Stomach (tissue), 9 donors: ENCODE data around the gene ZSCAN25. TPM values are rescaled to one million over a fixed set of nuclear protein-coding genes. Genes with fewer than 3 reads are reported as not detected.

Experiments
- DNase-seq, 2 donors: peaks; one replicate each; pipeline versions ENCODE4 v3.0.0 to v3.0.0-alpha.2; 2013 to 2019
- H3K27ac ChIP-seq, 5 donors: fragments of 200-600 bp in 4 of 5; sonication (generic) in 4 of 5; one replicate each; pipeline ENCODE4 v1.5.1; 2013 to 2019; ENCODE audit warnings: mild to moderate bottlenecking in 1 of 5, moderate library complexity in 1 of 5
- H3K27me3 ChIP-seq, 3 donors: fragments of 200-600 bp; sonication (generic); one replicate each; pipeline ENCODE4 v1.5.1; 2017 to 2019; ENCODE audit warnings: mixed run types in 1 of 3
- H3K36me3 ChIP-seq, 4 donors: fragments of 200-600 bp; sonication (generic); 1 replicate in 3 of 4; 2 replicates in 1 of 4; pipeline ENCODE4 v1.5.1; 2016 to 2019
- H3K4me1 ChIP-seq, 4 donors: fragments of 200-600 bp; sonication (generic); one replicate each; pipeline ENCODE4 v1.5.1; 2016 to 2019
- H3K4me3 ChIP-seq, 4 donors: fragments of 200-600 bp; sonication (generic) in 3 of 4; one replicate each; pipeline ENCODE4 v1.5.1; 2016 to 2019; ENCODE audit warnings: mild to moderate bottlenecking in 1 of 4
- H3K9me3 ChIP-seq, 4 donors: fragments of 200-600 bp; sonication (generic); one replicate each; pipeline ENCODE4 v1.5.1; 2016 to 2019
- CTCF ChIP-seq, 7 experiments: fragments of 450-650 bp in 4 of 7; fragments of 200-600 bp in 3 of 7; sonication (generic) in 3 of 7; IDR thresholded peaks; one replicate each; pipeline ENCODE4 v1.5.1; 2016 to 2019; ENCODE audit warnings: antibody characterized with exemption in 7 of 7, control low read depth in 2 of 7, mild to moderate bottlenecking in 1 of 7
- EP300 ChIP-seq: sonication (generic); formaldehyde crosslinking; IDR thresholded peaks from one replicate; pipeline ENCODE4 v1.6.1; 2017; ENCODE audit warnings: antibody characterized with exemption
- POLR2A ChIP-seq, 4 donors: fragments of 450-650 bp; IDR thresholded peaks; one replicate each; pipeline ENCODE4 v1.6.1; 2016; ENCODE audit warnings: antibody characterized with exemption in 4 of 4, control low read depth in 2 of 4, mild to moderate bottlenecking in 1 of 4, moderate library complexity in 1 of 4
- POLR2AphosphoS5 ChIP-seq, 3 donors: sonication (generic); formaldehyde crosslinking; IDR thresholded peaks; one replicate each; pipeline ENCODE4 v1.6.1; 2016; ENCODE audit warnings: antibody characterized with exemption in 3 of 3
- WGBS, 5 donors: extraction: QIAGEN DNeasy Blood & Tissue Kit in 3 of 5; methylation state at CpG; one replicate each; pipeline versions ENCODE4 v1.1.5 to v1.1.7; 2013 to 2018; 5-methylcytosine and 5-hydroxymethylcytosine counted together
- intact Hi-C: fragments of 100-400 bp; cut with DNase I; formaldehyde crosslinking; loops from one replicate; pipeline ENCODE4 v1.15.1; 2023; ENCODE audit warnings: low total_unique reads
- polyA plus RNA-seq, 3 donors: library from polyadenylated mRNA; stranded (reverse); fragments of 200-250 nt; gene quantifications; one replicate each; pipeline ENCODE4 v1.2.3, GENCODE V29; 2013
- total RNA-seq, 5 donors: library from RNA; depleted of rRNA; stranded (reverse); fragments of >200 nt; gene quantifications; one replicate each; pipeline versions ENCODE4 v1.1.0 to v1.2.3, GENCODE V29; 2014 to 2016
- donor health status: healthy with polysubstance abuse.
- donor health status: Bipolar disorder and iron deficiency.
- donor health status: healthy.

ZSCAN25 gene
- total and polyA plus RNA-seq, 8 donors, result 3.5 to 16.2 (median 11.0) TPM

- Histone ChIP-seq H3K36me3 (peaks cover 70 to 83% (median 80%) of the 10 kb centered on the region in 4 donors), H3K4me3 (no peak overlapping the region), H3K9me3 (no peaks in the 10 kb centered on the region), H3K27ac (no peak overlapping the region), H3K4me1 (peaks cover 8 to 22% (median 15%) of the 10 kb centered on the region in 4 donors), H3K27me3 (no peaks in the 10 kb centered on the region)
- 87 to 94% (median 91%) methylated on average over 5 of the region's 5 CpGs for WGBS, 5 donors
- DNase-seq, result no peak
- intact Hi-C loops, result no loop called here
- TF ChIP-seq POLR2AphosphoS5 (IDR thresholded peaks at IDR 0.05) (no peak), CTCF (IDR thresholded peaks at IDR 0.05) (no peak), EP300 (no peak), POLR2A (IDR thresholded peaks at IDR 0.05) (no peak)
Observed at GRCh38 chr7:99621271-99621670, 4.5 kb downstream of the ZSCAN25 start.

- no peak for TF ChIP-seq EP300
- TF ChIP-seq POLR2A (IDR thresholded peaks at IDR 0.05), result no peak
- no peak for TF ChIP-seq CTCF (IDR thresholded peaks at IDR 0.05)
- no peak for TF ChIP-seq POLR2AphosphoS5 (IDR thresholded peaks at IDR 0.05)
- Histone ChIP-seq H3K4me3 (no peak overlapping the region), H3K4me1 (peaks cover 4 to 16% (median 11%) of the 10 kb centered on the region in 4 donors), H3K27ac (no peak overlapping the region), H3K36me3 (peaks cover 79 to 96% (median 93%) of the 10 kb centered on the region in 4 donors), H3K9me3 (no peaks in the 10 kb centered on the region), H3K27me3 (no peaks in the 10 kb centered on the region)
- WGBS, 5 donors, result 87 to 94% (median 92%) methylated on average over 10 of the region's 10 CpGs
- intact Hi-C loops, result no loop called here
- no peak for DNase-seq
Observed at GRCh38 chr7:99622596-99622995, 5.8 kb downstream of the ZSCAN25 start.

- 69 to 85% (median 82%) methylated on average over 7 of the region's 7 CpGs for WGBS, 5 donors
- H3K27me3 ChIP-seq, result no peaks in the 10 kb centered on the region
- H3K9me3 ChIP-seq, result no peaks in the 10 kb centered on the region
- peaks cover 0 to 10% (median 5%) of the 10 kb centered on the region in 4 donors for H3K4me1 ChIP-seq
- intact Hi-C loops, result no loop called here
- no peak for DNase-seq
- no peak for TF ChIP-seq POLR2A (IDR thresholded peaks at IDR 0.05)
- TF ChIP-seq EP300, result no peak
- TF ChIP-seq POLR2AphosphoS5 (IDR thresholded peaks at IDR 0.05), result no peak
- TF ChIP-seq CTCF (IDR thresholded peaks at IDR 0.05), result no peak
- H3K36me3 ChIP-seq, result peaks cover 79 to 100% (median 99%) of the 10 kb centered on the region in 4 donors
- H3K27ac ChIP-seq, result no peak overlapping the region
- H3K4me3 ChIP-seq, result no peak overlapping the region
Observed at GRCh38 chr7:99623091-99623693, 6.4 kb downstream of the ZSCAN25 start.

GRCh38 chr7:99623702-99624447 lies 7.1 kb downstream of the ZSCAN25 start:
- peak overlapping the region in 1 of 5 donors; percentile 37 for H3K27ac ChIP-seq
- peaks cover 0 to 3% (median 1%) of the 10 kb centered on the region in 4 donors for H3K4me1 ChIP-seq
- no peak for TF ChIP-seq POLR2AphosphoS5 (IDR thresholded peaks at IDR 0.05)
- H3K27me3 ChIP-seq, result no peaks in the 10 kb centered on the region
- H3K4me3 ChIP-seq, result no peak overlapping the region
- peak in 1 of 2 donors; percentile 20 for DNase-seq
- 73 to 90% (median 85%) methylated on average over 9 of the region's 9 CpGs for WGBS, 5 donors
- peaks cover 86 to 100% (median 100%) of the 10 kb centered on the region in 4 donors for H3K36me3 ChIP-seq
- intact Hi-C loops, result no loop called here
- H3K9me3 ChIP-seq, result no peaks in the 10 kb centered on the region
